ENCODE results near the gene LAMA2. TPM values are rescaled to one million over a fixed set of nuclear protein-coding genes. Genes with fewer than 3 reads are reported as not detected.

LAMA2 gene
- total RNA-seq, 1 donor = not detected

- DNase-seq (ENCODE audit: low read depth in 2 of 3, low spot score in 2 of 3) = no peak
Measured at GRCh38 chr6:129542705-129543104, 659.8 kb downstream of the LAMA2 start.

GRCh38 chr6:129543981-129544380, 661.0 kb downstream of the LAMA2 start:
- DNase-seq (ENCODE audit: low read depth in 2 of 3, low spot score in 2 of 3) = no peak

- no peak for DNase-seq (ENCODE audit: low read depth in 2 of 3, low spot score in 2 of 3)
Measured at GRCh38 chr6:129544892-129545612, 662.1 kb downstream of the LAMA2 start.

GRCh38 chr6:129546702-129547101, 663.8 kb downstream of the LAMA2 start:
- DNase-seq (ENCODE audit: low read depth in 2 of 3, low spot score in 2 of 3) = no peak

GRCh38 chr6:129551486-129551885, 668.5 kb downstream of the LAMA2 start:
- DNase-seq (ENCODE audit: low read depth in 2 of 3, low spot score in 2 of 3) = no peak

- DNase-seq (ENCODE audit: low read depth in 2 of 3, low spot score in 2 of 3) = no peak
Measured at GRCh38 chr6:129552413-129552812, 669.5 kb downstream of the LAMA2 start.

- no peak for DNase-seq (ENCODE audit: low read depth in 2 of 3, low spot score in 2 of 3)
Measured at GRCh38 chr6:129555206-129555832, 672.4 kb downstream of the LAMA2 start.

GRCh38 chr6:129558248-129558647, 675.3 kb downstream of the LAMA2 start:
- DNase-seq (ENCODE audit: low read depth in 2 of 3, low spot score in 2 of 3) = no peak

- DNase-seq (ENCODE audit: low read depth in 2 of 3, low spot score in 2 of 3) = no peak
Measured at GRCh38 chr6:129565366-129565765, 682.4 kb downstream of the LAMA2 start.

- no peak for DNase-seq (ENCODE audit: low read depth in 2 of 3, low spot score in 2 of 3)
Measured at GRCh38 chr6:129565811-129566210, 682.9 kb downstream of the LAMA2 start.

Small RNAs within 50 kb of the gene (small RNA-seq; reads per million reads assigned to genes)
- gene RNU6-861P = not detected

Measured in hematopoietic multipotent progenitor cell (in vitro differentiated cells).